Measurements from ENCODE around the gene OR8B3. TPM values are rescaled to one million over a fixed set of nuclear protein-coding genes. Genes with fewer than 3 reads are reported as not detected.
A peak's percentile ranks its signal among the peaks of the same experiment; 100 is the strongest.

Gene OR8B3
- total and polyA plus RNA-seq, 2 experiments from 2014 or later = not detected

DNA sequence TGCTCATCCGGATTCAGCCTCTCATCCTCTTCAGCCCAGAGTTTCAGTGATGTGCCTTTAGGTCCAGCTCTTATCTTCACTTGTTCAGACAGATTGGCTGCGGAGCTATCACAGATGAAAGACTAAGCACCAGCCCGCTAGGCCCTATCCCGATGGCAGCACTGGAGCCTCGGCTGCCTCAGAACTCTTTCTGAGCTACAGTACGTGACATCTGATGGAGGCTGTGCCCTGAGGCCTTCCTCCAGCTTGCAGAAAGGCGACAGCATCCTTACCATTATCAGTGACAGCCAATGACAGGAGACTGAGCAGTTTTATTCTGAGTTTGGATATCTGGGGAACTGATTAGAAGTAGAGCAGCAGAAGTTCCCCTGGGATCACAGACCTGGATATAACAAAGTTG is 42.7 kb upstream of the OR8B3 start:
- no peaks in the 10 kb centered on the region for H3K9me3 Mint-ChIP-seq
- H3K27ac Mint-ChIP-seq = no peak overlapping the region
- H3K79me2 ChIP-seq (replicated peaks; ENCODE audit: insufficient read depth) = no peaks in the 10 kb centered on the region
- H2AFZ ChIP-seq = peak overlapping the region; percentile 59; the same call in 1 of the 2 replicates
- H3F3A ChIP-seq (replicated peaks; ENCODE audit: low read depth) = no peaks in the 10 kb centered on the region
- H3K36me3 Mint-ChIP-seq (ENCODE audit: low read depth) = no peaks in the 10 kb centered on the region
- no peak overlapping the region for H3K27ac ChIP-seq (ENCODE audit: low read depth)
- no peaks in the 10 kb centered on the region for H3K4me1 Mint-ChIP-seq
- H3K27me3 ChIP-seq (ENCODE audit: insufficient read depth) = no peaks in the 10 kb centered on the region
- H3K9me2 ChIP-seq (ENCODE audit: insufficient read depth) = peaks cover 9% of the 10 kb centered on the region
- H3K4me3 ChIP-seq = no peak overlapping the region
- H3K4me2 ChIP-seq = no peak overlapping the region
- TF ChIP-seq JUNB (IDR thresholded peaks at IDR 0.05; ENCODE audit: unreplicated experiment) (no peak), EZH2 (IDR thresholded peaks at IDR 0.05; ENCODE audit: low read depth, unreplicated experiment) (no peak), ZNF114 (CRISPR knock-in tag; IDR thresholded peaks at IDR 0.05) (no peak), ZNF331 (CRISPR knock-in tag; IDR thresholded peaks at IDR 0.05; ENCODE audit: low read depth) (no peak), POLR2AphosphoS5 (IDR thresholded peaks at IDR 0.05; ENCODE audit: low read depth) (no peak), EZH2phosphoT487 (IDR thresholded peaks at IDR 0.05; ENCODE audit: unreplicated experiment) (no peak), STAT1 (IDR thresholded peaks at IDR 0.05; ENCODE audit: unreplicated experiment) (no peak), CREB1 (CRISPR knock-in tag; IDR thresholded peaks at IDR 0.05; ENCODE audit: low read depth) (no peak), NANOG (IDR thresholded peaks at IDR 0.05; ENCODE audit: borderline replicate concordance) (no peak)
- TF ChIP-seq, protein P1, sequence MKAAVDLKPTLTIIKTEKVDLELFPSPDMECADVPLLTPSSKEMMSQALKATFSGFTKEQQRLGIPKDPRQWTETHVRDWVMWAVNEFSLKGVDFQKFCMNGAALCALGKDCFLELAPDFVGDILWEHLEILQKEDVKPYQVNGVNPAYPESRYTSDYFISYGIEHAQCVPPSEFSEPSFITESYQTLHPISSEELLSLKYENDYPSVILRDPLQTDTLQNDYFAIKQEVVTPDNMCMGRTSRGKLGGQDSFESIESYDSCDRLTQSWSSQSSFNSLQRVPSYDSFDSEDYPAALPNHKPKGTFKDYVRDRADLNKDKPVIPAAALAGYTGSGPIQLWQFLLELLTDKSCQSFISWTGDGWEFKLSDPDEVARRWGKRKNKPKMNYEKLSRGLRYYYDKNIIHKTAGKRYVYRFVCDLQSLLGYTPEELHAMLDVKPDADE (IDR thresholded peaks at IDR 0.05) = no peak
- TF ChIP-seq, protein P2, sequence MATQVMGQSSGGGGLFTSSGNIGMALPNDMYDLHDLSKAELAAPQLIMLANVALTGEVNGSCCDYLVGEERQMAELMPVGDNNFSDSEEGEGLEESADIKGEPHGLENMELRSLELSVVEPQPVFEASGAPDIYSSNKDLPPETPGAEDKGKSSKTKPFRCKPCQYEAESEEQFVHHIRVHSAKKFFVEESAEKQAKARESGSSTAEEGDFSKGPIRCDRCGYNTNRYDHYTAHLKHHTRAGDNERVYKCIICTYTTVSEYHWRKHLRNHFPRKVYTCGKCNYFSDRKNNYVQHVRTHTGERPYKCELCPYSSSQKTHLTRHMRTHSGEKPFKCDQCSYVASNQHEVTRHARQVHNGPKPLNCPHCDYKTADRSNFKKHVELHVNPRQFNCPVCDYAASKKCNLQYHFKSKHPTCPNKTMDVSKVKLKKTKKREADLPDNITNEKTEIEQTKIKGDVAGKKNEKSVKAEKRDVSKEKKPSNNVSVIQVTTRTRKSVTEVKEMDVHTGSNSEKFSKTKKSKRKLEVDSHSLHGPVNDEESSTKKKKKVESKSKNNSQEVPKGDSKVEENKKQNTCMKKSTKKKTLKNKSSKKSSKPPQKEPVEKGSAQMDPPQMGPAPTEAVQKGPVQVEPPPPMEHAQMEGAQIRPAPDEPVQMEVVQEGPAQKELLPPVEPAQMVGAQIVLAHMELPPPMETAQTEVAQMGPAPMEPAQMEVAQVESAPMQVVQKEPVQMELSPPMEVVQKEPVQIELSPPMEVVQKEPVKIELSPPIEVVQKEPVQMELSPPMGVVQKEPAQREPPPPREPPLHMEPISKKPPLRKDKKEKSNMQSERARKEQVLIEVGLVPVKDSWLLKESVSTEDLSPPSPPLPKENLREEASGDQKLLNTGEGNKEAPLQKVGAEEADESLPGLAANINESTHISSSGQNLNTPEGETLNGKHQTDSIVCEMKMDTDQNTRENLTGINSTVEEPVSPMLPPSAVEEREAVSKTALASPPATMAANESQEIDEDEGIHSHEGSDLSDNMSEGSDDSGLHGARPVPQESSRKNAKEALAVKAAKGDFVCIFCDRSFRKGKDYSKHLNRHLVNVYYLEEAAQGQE (IDR thresholded peaks at IDR 0.05; ENCODE audit: unreplicated experiment) = no peak
- TF ChIP-seq, protein P3, sequence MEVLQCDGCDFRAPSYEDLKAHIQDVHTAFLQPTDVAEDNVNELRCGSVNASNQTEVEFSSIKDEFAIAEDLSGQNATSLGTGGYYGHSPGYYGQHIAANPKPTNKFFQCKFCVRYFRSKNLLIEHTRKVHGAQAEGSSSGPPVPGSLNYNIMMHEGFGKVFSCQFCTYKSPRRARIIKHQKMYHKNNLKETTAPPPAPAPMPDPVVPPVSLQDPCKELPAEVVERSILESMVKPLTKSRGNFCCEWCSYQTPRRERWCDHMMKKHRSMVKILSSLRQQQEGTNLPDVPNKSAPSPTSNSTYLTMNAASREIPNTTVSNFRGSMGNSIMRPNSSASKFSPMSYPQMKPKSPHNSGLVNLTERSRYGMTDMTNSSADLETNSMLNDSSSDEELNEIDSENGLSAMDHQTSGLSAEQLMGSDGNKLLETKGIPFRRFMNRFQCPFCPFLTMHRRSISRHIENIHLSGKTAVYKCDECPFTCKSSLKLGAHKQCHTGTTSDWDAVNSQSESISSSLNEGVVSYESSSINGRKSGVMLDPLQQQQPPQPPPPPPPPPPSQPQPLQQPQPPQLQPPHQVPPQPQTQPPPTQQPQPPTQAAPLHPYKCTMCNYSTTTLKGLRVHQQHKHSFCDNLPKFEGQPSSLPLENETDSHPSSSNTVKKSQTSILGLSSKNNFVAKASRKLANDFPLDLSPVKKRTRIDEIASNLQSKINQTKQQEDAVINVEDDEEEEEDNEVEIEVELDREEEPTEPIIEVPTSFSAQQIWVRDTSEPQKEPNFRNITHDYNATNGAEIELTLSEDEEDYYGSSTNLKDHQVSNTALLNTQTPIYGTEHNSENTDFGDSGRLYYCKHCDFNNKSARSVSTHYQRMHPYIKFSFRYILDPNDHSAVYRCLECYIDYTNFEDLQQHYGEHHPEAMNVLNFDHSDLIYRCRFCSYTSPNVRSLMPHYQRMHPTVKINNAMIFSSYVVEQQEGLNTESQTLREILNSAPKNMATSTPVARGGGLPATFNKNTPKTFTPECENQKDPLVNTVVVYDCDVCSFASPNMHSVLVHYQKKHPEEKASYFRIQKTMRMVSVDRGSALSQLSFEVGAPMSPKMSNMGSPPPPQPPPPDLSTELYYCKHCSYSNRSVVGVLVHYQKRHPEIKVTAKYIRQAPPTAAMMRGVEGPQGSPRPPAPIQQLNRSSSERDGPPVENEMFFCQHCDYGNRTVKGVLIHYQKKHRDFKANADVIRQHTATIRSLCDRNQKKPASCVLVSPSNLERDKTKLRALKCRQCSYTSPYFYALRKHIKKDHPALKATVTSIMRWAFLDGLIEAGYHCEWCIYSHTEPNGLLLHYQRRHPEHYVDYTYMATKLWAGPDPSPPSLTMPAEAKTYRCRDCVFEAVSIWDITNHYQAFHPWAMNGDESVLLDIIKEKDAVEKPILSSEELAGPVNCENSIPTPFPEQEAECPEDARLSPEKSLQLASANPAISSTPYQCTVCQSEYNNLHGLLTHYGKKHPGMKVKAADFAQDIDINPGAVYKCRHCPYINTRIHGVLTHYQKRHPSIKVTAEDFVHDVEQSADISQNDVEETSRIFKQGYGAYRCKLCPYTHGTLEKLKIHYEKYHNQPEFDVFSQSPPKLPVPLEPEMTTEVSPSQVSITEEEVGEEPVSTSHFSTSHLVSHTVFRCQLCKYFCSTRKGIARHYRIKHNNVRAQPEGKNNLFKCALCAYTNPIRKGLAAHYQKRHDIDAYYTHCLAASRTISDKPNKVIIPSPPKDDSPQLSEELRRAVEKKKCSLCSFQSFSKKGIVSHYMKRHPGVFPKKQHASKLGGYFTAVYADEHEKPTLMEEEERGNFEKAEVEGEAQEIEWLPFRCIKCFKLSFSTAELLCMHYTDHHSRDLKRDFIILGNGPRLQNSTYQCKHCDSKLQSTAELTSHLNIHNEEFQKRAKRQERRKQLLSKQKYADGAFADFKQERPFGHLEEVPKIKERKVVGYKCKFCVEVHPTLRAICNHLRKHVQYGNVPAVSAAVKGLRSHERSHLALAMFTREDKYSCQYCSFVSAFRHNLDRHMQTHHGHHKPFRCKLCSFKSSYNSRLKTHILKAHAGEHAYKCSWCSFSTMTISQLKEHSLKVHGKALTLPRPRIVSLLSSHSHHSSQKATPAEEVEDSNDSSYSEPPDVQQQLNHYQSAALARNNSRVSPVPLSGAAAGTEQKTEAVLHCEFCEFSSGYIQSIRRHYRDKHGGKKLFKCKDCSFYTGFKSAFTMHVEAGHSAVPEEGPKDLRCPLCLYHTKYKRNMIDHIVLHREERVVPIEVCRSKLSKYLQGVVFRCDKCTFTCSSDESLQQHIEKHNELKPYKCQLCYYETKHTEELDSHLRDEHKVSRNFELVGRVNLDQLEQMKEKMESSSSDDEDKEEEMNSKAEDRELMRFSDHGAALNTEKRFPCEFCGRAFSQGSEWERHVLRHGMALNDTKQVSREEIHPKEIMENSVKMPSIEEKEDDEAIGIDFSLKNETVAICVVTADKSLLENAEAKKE (CRISPR knock-in tag; IDR thresholded peaks at IDR 0.05) = no peak
- TF ChIP-seq, protein P4, sequence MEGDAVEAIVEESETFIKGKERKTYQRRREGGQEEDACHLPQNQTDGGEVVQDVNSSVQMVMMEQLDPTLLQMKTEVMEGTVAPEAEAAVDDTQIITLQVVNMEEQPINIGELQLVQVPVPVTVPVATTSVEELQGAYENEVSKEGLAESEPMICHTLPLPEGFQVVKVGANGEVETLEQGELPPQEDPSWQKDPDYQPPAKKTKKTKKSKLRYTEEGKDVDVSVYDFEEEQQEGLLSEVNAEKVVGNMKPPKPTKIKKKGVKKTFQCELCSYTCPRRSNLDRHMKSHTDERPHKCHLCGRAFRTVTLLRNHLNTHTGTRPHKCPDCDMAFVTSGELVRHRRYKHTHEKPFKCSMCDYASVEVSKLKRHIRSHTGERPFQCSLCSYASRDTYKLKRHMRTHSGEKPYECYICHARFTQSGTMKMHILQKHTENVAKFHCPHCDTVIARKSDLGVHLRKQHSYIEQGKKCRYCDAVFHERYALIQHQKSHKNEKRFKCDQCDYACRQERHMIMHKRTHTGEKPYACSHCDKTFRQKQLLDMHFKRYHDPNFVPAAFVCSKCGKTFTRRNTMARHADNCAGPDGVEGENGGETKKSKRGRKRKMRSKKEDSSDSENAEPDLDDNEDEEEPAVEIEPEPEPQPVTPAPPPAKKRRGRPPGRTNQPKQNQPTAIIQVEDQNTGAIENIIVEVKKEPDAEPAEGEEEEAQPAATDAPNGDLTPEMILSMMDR (conservative IDR thresholded peaks at IDR 0.05; ENCODE audit: low read depth in 2 of 2) = no peak
- H3K4me3 Mint-ChIP-seq = no peak overlapping the region
- peaks cover 1% of the 10 kb centered on the region for H3K27me3 Mint-ChIP-seq (ENCODE audit: insufficient read depth, low read depth, poor library complexity)
- H3K36me3 ChIP-seq (ENCODE audit: insufficient read depth) = no peaks in the 10 kb centered on the region
- H3K4me1 ChIP-seq (ENCODE audit: insufficient read depth) = no peaks in the 10 kb centered on the region
- no peak for DNase-seq (ENCODE audit: low spot score)
- no peak for ATAC-seq
- no peaks in the 10 kb centered on the region for H4K20me1 ChIP-seq (replicated peaks; ENCODE audit: insufficient read depth)

Measured in GM23338 (cell line).